K562 (cell line): ENCODE data around the gene FERMT1. TPM values are rescaled to one million over a fixed set of nuclear protein-coding genes. Genes with fewer than 3 reads are reported as not detected.

Experiments
- HMBOX1 ChIP-seq: sonication (generic); IDR thresholded peaks from 2 replicates; pipeline ENCODE4 v1.6.1; 2016
- RBM39 ChIP-seq: fragments of 200-400 bp; formaldehyde crosslinking; optimal IDR thresholded peaks from 2 replicates; pipeline ENCODE3; 2018; ENCODE audit warnings: low read depth, low read length
- TARDBP ChIP-seq: fragments of 450-650 bp; IDR thresholded peaks from 2 replicates; pipeline ENCODE4 v1.6.1; 2016
- ZNF407 ChIP-seq: fragments of 450-650 bp; IDR thresholded peaks from 2 replicates; pipeline ENCODE4 v1.6.1; 2016; ENCODE audit warnings: low read depth
- polyA plus RNA-seq, 8 experiments: library from polyadenylated mRNA; depleted of rRNA in 4 of 8; stranded (reverse) in 5 of 8; unstranded in 3 of 8; fragments of >200 nt; fragmentation: Nextera tagmentation in 2 of 8; fragmentation: Illumina TruSeq in 1 of 8; extraction: Ambion mirVana in 2 of 8; extraction: Trizol in 1 of 8; gene quantifications; 2 replicates each; pipeline versions ENCODE4 v1.2.1 to v1.2.3, GENCODE V29; 2011 to 2014; ENCODE audit warnings: inconsistent platforms in 1 of 8, missing spikeins in 1 of 8
- total RNA-seq, 7 experiments: library from RNA; depleted of rRNA in 6 of 7; stranded (reverse); fragments of >200 nt in 6 of 7; fragmentation: Illumina TruSeq in 2 of 7; extraction: Trizol in 2 of 7; gene quantifications; 2 replicates each; pipeline versions ENCODE4 v1.2.1 to v1.2.3, GENCODE V29; 2011 to 2021; ENCODE audit warnings: low replicate concordance in 1 of 7

The FERMT1 gene
- total and polyA plus RNA-seq, 9 of the 15 experiments (the other 6 are each of a cell fraction or from before 2014, with no cell fraction given): 0.07 TPM; not detected in 8

- TF ChIP-seq HMBOX1 (no peak), RBM39 (no peak), ZNF407 (no peak), TARDBP (no peak)
Measured at GRCh38 chr20:6074784-6075183, 48.0 kb downstream of the FERMT1 start (continued).
